ENCODE measurements around the gene DTD1.

The DTD1 gene

GRCh38 chr20:18638768-18639167 lies 50.9 kb downstream of the DTD1 start:
- Histone ChIP-seq H3K4me3 (ENCODE audit: severe bottlenecking) (no peak overlapping the region), H3K27ac (ENCODE audit: poor library complexity, severe bottlenecking) (no peak overlapping the region), H3K4me1 (ENCODE audit: insufficient read depth, poor library complexity, severe bottlenecking) (no peaks in the 10 kb centered on the region), H3K27me3 (ENCODE audit: insufficient read depth, poor library complexity, severe bottlenecking) (no peaks in the 10 kb centered on the region), H3K9me3 (ENCODE audit: severe bottlenecking) (no peaks in the 10 kb centered on the region), H3K36me3 (ENCODE audit: low read depth) (no peaks in the 10 kb centered on the region)
- no peak for DNase-seq (ENCODE audit: low spot score)
- no peak for ATAC-seq (ENCODE audit: low read depth)
- no peak for TF ChIP-seq CTCF (IDR thresholded peaks at IDR 0.05; ENCODE audit: poor library complexity, severe bottlenecking)

GRCh38 chr20:18639501-18639979 lies 51.7 kb downstream of the DTD1 start:
- Histone ChIP-seq H3K27me3 (ENCODE audit: insufficient read depth, poor library complexity, severe bottlenecking) (no peaks in the 10 kb centered on the region), H3K4me1 (ENCODE audit: insufficient read depth, poor library complexity, severe bottlenecking) (no peaks in the 10 kb centered on the region), H3K9me3 (ENCODE audit: severe bottlenecking) (no peaks in the 10 kb centered on the region), H3K4me3 (ENCODE audit: severe bottlenecking) (no peak overlapping the region), H3K36me3 (ENCODE audit: low read depth) (no peaks in the 10 kb centered on the region), H3K27ac (ENCODE audit: poor library complexity, severe bottlenecking) (no peak overlapping the region)
- DNase-seq (ENCODE audit: low spot score) (no peak), ATAC-seq (ENCODE audit: low read depth) (no peak)
- no peak for TF ChIP-seq CTCF (IDR thresholded peaks at IDR 0.05; ENCODE audit: poor library complexity, severe bottlenecking)

GRCh38 chr20:18645196-18645745 lies 57.4 kb downstream of the DTD1 start:
- Histone ChIP-seq H3K4me3 (ENCODE audit: severe bottlenecking) (no peak overlapping the region), H3K9me3 (ENCODE audit: severe bottlenecking) (no peaks in the 10 kb centered on the region), H3K36me3 (ENCODE audit: low read depth) (no peaks in the 10 kb centered on the region), H3K27me3 (ENCODE audit: insufficient read depth, poor library complexity, severe bottlenecking) (no peaks in the 10 kb centered on the region), H3K27ac (ENCODE audit: poor library complexity, severe bottlenecking) (no peak overlapping the region), H3K4me1 (ENCODE audit: insufficient read depth, poor library complexity, severe bottlenecking) (no peaks in the 10 kb centered on the region)
- no peak for ATAC-seq (ENCODE audit: low read depth)
- no peak for TF ChIP-seq CTCF (IDR thresholded peaks at IDR 0.05; ENCODE audit: poor library complexity, severe bottlenecking)
- DNase-seq (ENCODE audit: low spot score), result no peak

GRCh38 chr20:18645851-18646250 lies 58.0 kb downstream of the DTD1 start:
- ATAC-seq (ENCODE audit: low read depth), result no peak
- no peak overlapping the region for H3K27ac ChIP-seq (ENCODE audit: poor library complexity, severe bottlenecking)
- H3K36me3 ChIP-seq (ENCODE audit: low read depth), result no peaks in the 10 kb centered on the region

More at GRCh38 chr20:18645851-18646250, 58.0 kb downstream of the DTD1 start:
- TF ChIP-seq CTCF (IDR thresholded peaks at IDR 0.05; ENCODE audit: poor library complexity, severe bottlenecking), result no peak
- no peaks in the 10 kb centered on the region for H3K4me1 ChIP-seq (ENCODE audit: insufficient read depth, poor library complexity, severe bottlenecking)
- no peak overlapping the region for H3K4me3 ChIP-seq (ENCODE audit: severe bottlenecking)
- no peak for DNase-seq (ENCODE audit: low spot score)
- H3K9me3 ChIP-seq (ENCODE audit: severe bottlenecking), result no peaks in the 10 kb centered on the region
- H3K27me3 ChIP-seq (ENCODE audit: insufficient read depth, poor library complexity, severe bottlenecking), result no peaks in the 10 kb centered on the region
